ENCODE measurements around the gene CDC42SE2.
"Not testable (repeated sequence)": the region's sequence is repeated elsewhere in the genome, so short reads cannot be mapped to it uniquely, and the experiment has no call there.

CDC42SE2 gene

DNA sequence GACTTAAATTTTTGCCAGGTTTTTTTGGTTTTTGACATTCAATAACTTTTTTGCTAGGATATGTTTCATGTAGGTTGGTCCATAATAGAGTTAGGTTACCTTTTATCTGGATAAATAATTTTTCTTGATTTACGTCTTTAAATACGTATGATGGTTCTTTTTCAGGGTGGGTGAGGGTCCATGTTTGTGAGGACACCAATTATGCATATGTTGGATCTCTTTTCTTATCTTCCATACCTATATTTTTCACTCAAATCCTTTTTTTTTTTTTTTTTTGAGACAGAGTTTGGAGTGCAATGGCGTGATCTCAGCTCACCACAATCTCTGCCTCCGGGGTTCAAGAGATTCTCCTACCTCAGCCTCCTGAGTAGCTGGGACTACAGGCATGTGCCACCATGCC is 17.3 kb upstream of the CDC42SE2 start:
- H3K9ac ChIP-seq (ENCODE audit: low read depth in 1 of 2, low read length in 2 of 2): no peak overlapping the region
- peaks cover 0 to under 1% of the 10 kb centered on the region in 2 donors for H3K4me1 ChIP-seq (ENCODE audit: control insufficient read depth in 2 of 2, insufficient read depth in 2 of 2, low read length in 2 of 2)
- H3K27ac ChIP-seq (ENCODE audit: low read depth in 2 of 2, low read length in 2 of 2): no peak overlapping the region
- no peaks in the 10 kb centered on the region for H3K36me3 ChIP-seq (ENCODE audit: control insufficient read depth in 2 of 2, insufficient read depth in 2 of 2, low read length in 2 of 2)
- no peaks in the 10 kb centered on the region for H3K9me3 ChIP-seq (ENCODE audit: control insufficient read depth in 2 of 2, low read length in 2 of 2)
- no peaks in the 10 kb centered on the region for H3K27me3 ChIP-seq (ENCODE audit: control insufficient read depth in 2 of 2, insufficient read depth in 2 of 2, low read length in 2 of 2)
- H3K4me3 ChIP-seq (ENCODE audit: low read length in 2 of 2): no peak overlapping the region

GRCh38 chr5:131250751-131251475 is 12.9 kb upstream of the CDC42SE2 start:
- no peak overlapping the region for H3K9ac ChIP-seq (ENCODE audit: low read depth in 1 of 2, low read length in 2 of 2)
- peaks cover 0 to 7% of the 10 kb centered on the region in 2 donors for H3K4me1 ChIP-seq (ENCODE audit: control insufficient read depth in 2 of 2, insufficient read depth in 2 of 2, low read length in 2 of 2)
- no peak overlapping the region for H3K4me3 ChIP-seq (ENCODE audit: low read length in 2 of 2)
- no peaks in the 10 kb centered on the region for H3K9me3 ChIP-seq (ENCODE audit: control insufficient read depth in 2 of 2, low read length in 2 of 2)
- H3K36me3 ChIP-seq (ENCODE audit: control insufficient read depth in 2 of 2, insufficient read depth in 2 of 2, low read length in 2 of 2): no peaks in the 10 kb centered on the region
- no peaks in the 10 kb centered on the region for H3K27me3 ChIP-seq (ENCODE audit: control insufficient read depth in 2 of 2, insufficient read depth in 2 of 2, low read length in 2 of 2)
- H3K27ac ChIP-seq (ENCODE audit: low read depth in 2 of 2, low read length in 2 of 2): peak overlapping the region; percentile 29 to 43

- no peaks in the 10 kb centered on the region for H3K27me3 ChIP-seq (ENCODE audit: control insufficient read depth in 2 of 2, insufficient read depth in 2 of 2, low read length in 2 of 2)
- H3K9ac ChIP-seq (ENCODE audit: low read depth in 1 of 2, low read length in 2 of 2): peak overlapping the region in 1 of 2 donors; percentile 56
- peak overlapping the region; percentile 43 to 82 for H3K27ac ChIP-seq (ENCODE audit: low read depth in 2 of 2, low read length in 2 of 2)
- no peaks in the 10 kb centered on the region for H3K9me3 ChIP-seq (ENCODE audit: control insufficient read depth in 2 of 2, low read length in 2 of 2)
- peaks cover 2 to 10% of the 10 kb centered on the region in 2 donors for H3K4me1 ChIP-seq (ENCODE audit: control insufficient read depth in 2 of 2, insufficient read depth in 2 of 2, low read length in 2 of 2)
- H3K4me3 ChIP-seq (ENCODE audit: low read length in 2 of 2): peak overlapping the region; percentile 6 to 74
- H3K36me3 ChIP-seq (ENCODE audit: control insufficient read depth in 2 of 2, insufficient read depth in 2 of 2, low read length in 2 of 2): no peaks in the 10 kb centered on the region
Measured at GRCh38 chr5:131252824-131253171, 11.1 kb upstream of the CDC42SE2 start.

GRCh38 chr5:131254025-131254424 is 9.8 kb upstream of the CDC42SE2 start:
- Histone ChIP-seq H3K4me1 (ENCODE audit: control insufficient read depth in 2 of 2, insufficient read depth in 2 of 2, low read length in 2 of 2) (peaks cover 4 to 12% of the 10 kb centered on the region in 2 donors), H3K27ac (ENCODE audit: low read depth in 2 of 2, low read length in 2 of 2) (peak overlapping the region in 1 of 2 donors; percentile 23), H3K4me3 (ENCODE audit: low read length in 2 of 2) (peak overlapping the region in 1 of 2 donors; percentile 44)
- H3K27me3 ChIP-seq (ENCODE audit: control insufficient read depth in 2 of 2, insufficient read depth in 2 of 2, low read length in 2 of 2); H3K9ac ChIP-seq (ENCODE audit: low read depth in 1 of 2, low read length in 2 of 2); H3K9me3 ChIP-seq (ENCODE audit: control insufficient read depth in 2 of 2, low read length in 2 of 2); H3K36me3 ChIP-seq (ENCODE audit: control insufficient read depth in 2 of 2, insufficient read depth in 2 of 2, low read length in 2 of 2): not testable (repeated sequence)

DNA sequence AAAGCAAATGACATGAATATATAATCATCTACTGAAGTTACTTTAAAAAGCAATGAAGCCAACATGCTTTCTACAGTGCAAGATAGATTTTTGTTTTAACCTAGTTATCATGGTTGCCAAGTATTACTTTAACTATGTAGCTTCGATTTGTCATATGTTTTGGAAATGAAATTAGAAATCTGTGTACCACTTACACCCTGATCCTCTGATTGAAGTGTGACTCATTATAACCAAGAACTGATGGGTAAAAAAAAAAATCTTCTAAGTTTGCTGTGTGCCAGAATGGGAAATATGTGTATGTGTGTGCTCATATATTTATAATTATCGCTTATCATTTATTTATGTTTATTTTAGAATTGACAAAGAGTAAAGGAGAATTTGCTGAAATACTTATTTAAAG is 9.1 kb upstream of the CDC42SE2 start:
- Histone ChIP-seq H3K27ac (ENCODE audit: low read depth in 2 of 2, low read length in 2 of 2) (peak overlapping the region in 1 of 2 donors; percentile 23), H3K9ac (ENCODE audit: low read depth in 1 of 2, low read length in 2 of 2) (no peak overlapping the region)

GRCh38 chr5:131256507-131256823 is 7.4 kb upstream of the CDC42SE2 start:
- H3K4me3 ChIP-seq (ENCODE audit: low read length in 2 of 2): no peak overlapping the region
- H3K27ac ChIP-seq (ENCODE audit: low read depth in 2 of 2, low read length in 2 of 2): peak overlapping the region; percentile 54 to 69
- H3K9ac ChIP-seq (ENCODE audit: low read depth in 1 of 2, low read length in 2 of 2): no peak overlapping the region
- no peaks in the 10 kb centered on the region for H3K36me3 ChIP-seq (ENCODE audit: control insufficient read depth in 2 of 2, insufficient read depth in 2 of 2, low read length in 2 of 2)
- no peaks in the 10 kb centered on the region for H3K27me3 ChIP-seq (ENCODE audit: control insufficient read depth in 2 of 2, insufficient read depth in 2 of 2, low read length in 2 of 2)
- peaks cover 4 to 12% of the 10 kb centered on the region in 2 donors for H3K4me1 ChIP-seq (ENCODE audit: control insufficient read depth in 2 of 2, insufficient read depth in 2 of 2, low read length in 2 of 2)
- no peaks in the 10 kb centered on the region for H3K9me3 ChIP-seq (ENCODE audit: control insufficient read depth in 2 of 2, low read length in 2 of 2)

More for the DNA sequence above, 9.1 kb upstream of the CDC42SE2 start:
- H3K4me1 ChIP-seq (ENCODE audit: control insufficient read depth in 2 of 2, insufficient read depth in 2 of 2, low read length in 2 of 2): peaks cover 4 to 12% of the 10 kb centered on the region in 2 donors
- no peak overlapping the region for H3K4me3 ChIP-seq (ENCODE audit: low read length in 2 of 2)
- H3K36me3 ChIP-seq (ENCODE audit: control insufficient read depth in 2 of 2, insufficient read depth in 2 of 2, low read length in 2 of 2): no peaks in the 10 kb centered on the region
- H3K9me3 ChIP-seq (ENCODE audit: control insufficient read depth in 2 of 2, low read length in 2 of 2): no peaks in the 10 kb centered on the region
- no peaks in the 10 kb centered on the region for H3K27me3 ChIP-seq (ENCODE audit: control insufficient read depth in 2 of 2, insufficient read depth in 2 of 2, low read length in 2 of 2)

- H3K9ac ChIP-seq (ENCODE audit: low read depth in 1 of 2, low read length in 2 of 2): no peak overlapping the region
- peaks cover 4 to 6% of the 10 kb centered on the region in 2 donors for H3K4me1 ChIP-seq (ENCODE audit: control insufficient read depth in 2 of 2, insufficient read depth in 2 of 2, low read length in 2 of 2)
- no peak overlapping the region for H3K4me3 ChIP-seq (ENCODE audit: low read length in 2 of 2)
- H3K9me3 ChIP-seq (ENCODE audit: control insufficient read depth in 2 of 2, low read length in 2 of 2): no peaks in the 10 kb centered on the region
- H3K27me3 ChIP-seq (ENCODE audit: control insufficient read depth in 2 of 2, insufficient read depth in 2 of 2, low read length in 2 of 2): no peaks in the 10 kb centered on the region
- H3K36me3 ChIP-seq (ENCODE audit: control insufficient read depth in 2 of 2, insufficient read depth in 2 of 2, low read length in 2 of 2): no peaks in the 10 kb centered on the region
- peak overlapping the region in 1 of 2 donors; percentile 12 for H3K27ac ChIP-seq (ENCODE audit: low read depth in 2 of 2, low read length in 2 of 2)
Measured at GRCh38 chr5:131258733-131259132, 5.1 kb upstream of the CDC42SE2 start.

DNA sequence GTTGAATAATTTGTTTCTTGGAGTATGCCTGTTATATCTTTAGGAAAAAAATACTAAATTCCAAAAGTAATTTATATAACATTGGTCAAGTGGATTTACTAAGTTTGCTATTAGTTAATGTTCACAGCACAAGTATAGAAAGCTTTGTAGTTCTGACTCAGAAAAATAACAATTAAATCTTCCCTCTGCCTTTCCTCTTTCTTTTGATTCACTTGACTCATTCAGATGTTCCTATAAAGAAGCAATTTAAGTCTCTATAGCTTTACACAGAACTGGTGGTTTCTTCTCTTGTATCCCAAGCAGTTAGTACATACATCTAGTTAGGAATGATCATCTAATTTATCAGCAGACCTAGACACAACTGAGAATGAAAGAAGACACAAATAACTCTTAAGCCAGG is 4.5 kb upstream of the CDC42SE2 start:
- no peak overlapping the region for H3K27ac ChIP-seq (ENCODE audit: low read depth in 2 of 2, low read length in 2 of 2)
- H3K27me3 ChIP-seq (ENCODE audit: control insufficient read depth in 2 of 2, insufficient read depth in 2 of 2, low read length in 2 of 2): no peaks in the 10 kb centered on the region
- peak overlapping the region in 1 of 2 donors; percentile 14 for H3K9ac ChIP-seq (ENCODE audit: low read depth in 1 of 2, low read length in 2 of 2)
- peaks cover 4 to 6% of the 10 kb centered on the region in 2 donors for H3K4me1 ChIP-seq (ENCODE audit: control insufficient read depth in 2 of 2, insufficient read depth in 2 of 2, low read length in 2 of 2)
- no peaks in the 10 kb centered on the region for H3K36me3 ChIP-seq (ENCODE audit: control insufficient read depth in 2 of 2, insufficient read depth in 2 of 2, low read length in 2 of 2)
- no peaks in the 10 kb centered on the region for H3K9me3 ChIP-seq (ENCODE audit: control insufficient read depth in 2 of 2, low read length in 2 of 2)
- no peak overlapping the region for H3K4me3 ChIP-seq (ENCODE audit: low read length in 2 of 2)

- Histone ChIP-seq H3K9me3 (ENCODE audit: control insufficient read depth in 2 of 2, low read length in 2 of 2) (no peaks in the 10 kb centered on the region), H3K4me1 (ENCODE audit: control insufficient read depth in 2 of 2, insufficient read depth in 2 of 2, low read length in 2 of 2) (peaks cover 8 to 9% of the 10 kb centered on the region in 2 donors), H3K36me3 (ENCODE audit: control insufficient read depth in 2 of 2, insufficient read depth in 2 of 2, low read length in 2 of 2) (no peaks in the 10 kb centered on the region), H3K4me3 (ENCODE audit: low read length in 2 of 2) (no peak overlapping the region), H3K27ac (ENCODE audit: low read depth in 2 of 2, low read length in 2 of 2) (no peak overlapping the region), H3K9ac (ENCODE audit: low read depth in 1 of 2, low read length in 2 of 2) (no peak overlapping the region), H3K27me3 (ENCODE audit: control insufficient read depth in 2 of 2, insufficient read depth in 2 of 2, low read length in 2 of 2) (no peaks in the 10 kb centered on the region)
Measured at GRCh38 chr5:131260895-131261294, 3.0 kb upstream of the CDC42SE2 start.

- Histone ChIP-seq H3K9ac (ENCODE audit: low read depth in 1 of 2, low read length in 2 of 2) (no peak overlapping the region), H3K9me3 (ENCODE audit: control insufficient read depth in 2 of 2, low read length in 2 of 2) (no peaks in the 10 kb centered on the region), H3K36me3 (ENCODE audit: control insufficient read depth in 2 of 2, insufficient read depth in 2 of 2, low read length in 2 of 2) (no peaks in the 10 kb centered on the region), H3K27ac (ENCODE audit: low read depth in 2 of 2, low read length in 2 of 2) (no peak overlapping the region), H3K4me3 (ENCODE audit: low read length in 2 of 2) (no peak overlapping the region), H3K27me3 (ENCODE audit: control insufficient read depth in 2 of 2, insufficient read depth in 2 of 2, low read length in 2 of 2) (no peaks in the 10 kb centered on the region), H3K4me1 (ENCODE audit: control insufficient read depth in 2 of 2, insufficient read depth in 2 of 2, low read length in 2 of 2) (peaks cover 10 to 12% of the 10 kb centered on the region in 2 donors)
Measured at GRCh38 chr5:131261483-131261882, 2.4 kb upstream of the CDC42SE2 start.
